ENCODE results near the gene POLR1A.

The POLR1A gene

GRCh38 chr2:86025976-86026743 lies 79.5 kb downstream of the POLR1A start:
- H3K4me2 ChIP-seq (ENCODE audit: low read depth, low read length, poor library complexity, severe bottlenecking), result no peak overlapping the region
- no peaks in the 10 kb centered on the region for H4K20me1 ChIP-seq (ENCODE audit: insufficient read depth, low read length, poor library complexity, severe bottlenecking)
- no peaks in the 10 kb centered on the region for H3F3A ChIP-seq (ENCODE audit: low read depth)
- H3K36me3 ChIP-seq (ENCODE audit: insufficient read depth, low read length), result peaks cover 56% of the 10 kb centered on the region; the same call in 1 of the 2 replicates
- no peaks in the 10 kb centered on the region for H3K4me1 ChIP-seq (ENCODE audit: insufficient read depth, low read length, poor library complexity, severe bottlenecking)
- H3K4me3 ChIP-seq (ENCODE audit: low read length, poor library complexity, severe bottlenecking), result no peak overlapping the region
- no peak overlapping the region for H2AFZ ChIP-seq (ENCODE audit: low read length)
- H3K9me2 ChIP-seq (replicated peaks; ENCODE audit: low read depth, low read length), result no peaks in the 10 kb centered on the region
- H3K9me3 ChIP-seq (ENCODE audit: insufficient read depth, low read depth, low read length), result no peaks in the 10 kb centered on the region
- H3K79me2 ChIP-seq (ENCODE audit: insufficient read depth, low read length), result no peaks in the 10 kb centered on the region
- H3K9ac ChIP-seq (ENCODE audit: low read depth, low read length, poor library complexity, severe bottlenecking), result no peak overlapping the region
- no peak for TF ChIP-seq CTCF (conservative IDR thresholded peaks at IDR 0.05; ENCODE audit: low read length)
- TF ChIP-seq EZH2phosphoT487 (IDR thresholded peaks at IDR 0.05; ENCODE audit: borderline replicate concordance), result no peak
- no peaks in the 10 kb centered on the region for H3K27me3 ChIP-seq (ENCODE audit: insufficient read depth, low read length, poor library complexity, severe bottlenecking)

GRCh38 chr2:86025229-86025820 lies 80.4 kb downstream of the POLR1A start:
- H3K9me2 ChIP-seq (replicated peaks; ENCODE audit: low read depth, low read length), result no peaks in the 10 kb centered on the region
- H3K4me3 ChIP-seq (ENCODE audit: low read length, poor library complexity, severe bottlenecking), result no peak overlapping the region
- peak; percentile 49 for TF ChIP-seq CTCF (conservative IDR thresholded peaks at IDR 0.05; ENCODE audit: low read length)
- TF ChIP-seq EZH2phosphoT487 (IDR thresholded peaks at IDR 0.05; ENCODE audit: borderline replicate concordance), result no peak
- no peaks in the 10 kb centered on the region for H3K27me3 ChIP-seq (ENCODE audit: insufficient read depth, low read length, poor library complexity, severe bottlenecking)
- H3K9me3 ChIP-seq (ENCODE audit: insufficient read depth, low read depth, low read length), result no peaks in the 10 kb centered on the region
- H2AFZ ChIP-seq (ENCODE audit: low read length), result no peak overlapping the region
- H3F3A ChIP-seq (ENCODE audit: low read depth), result no peaks in the 10 kb centered on the region
- H4K20me1 ChIP-seq (ENCODE audit: insufficient read depth, low read length, poor library complexity, severe bottlenecking), result no peaks in the 10 kb centered on the region
- H3K9ac ChIP-seq (ENCODE audit: low read depth, low read length, poor library complexity, severe bottlenecking), result no peak overlapping the region
- H3K4me2 ChIP-seq (ENCODE audit: low read depth, low read length, poor library complexity, severe bottlenecking), result no peak overlapping the region
- no peaks in the 10 kb centered on the region for H3K4me1 ChIP-seq (ENCODE audit: insufficient read depth, low read length, poor library complexity, severe bottlenecking)
- peaks cover 48% of the 10 kb centered on the region; the same call in 1 of the 2 replicates for H3K36me3 ChIP-seq (ENCODE audit: insufficient read depth, low read length)
- H3K79me2 ChIP-seq (ENCODE audit: insufficient read depth, low read length), result no peaks in the 10 kb centered on the region

GRCh38 chr2:86023366-86023712 lies 82.3 kb downstream of the POLR1A start:
- H3K4me2 ChIP-seq (ENCODE audit: low read depth, low read length, poor library complexity, severe bottlenecking), result no peak overlapping the region
- no peaks in the 10 kb centered on the region for H3F3A ChIP-seq (ENCODE audit: low read depth)
- H2AFZ ChIP-seq (ENCODE audit: low read length), result no peak overlapping the region
- H3K79me2 ChIP-seq (ENCODE audit: insufficient read depth, low read length), result no peaks in the 10 kb centered on the region
- no peak overlapping the region for H3K4me3 ChIP-seq (ENCODE audit: low read length, poor library complexity, severe bottlenecking)
- no peaks in the 10 kb centered on the region for H3K9me3 ChIP-seq (ENCODE audit: insufficient read depth, low read depth, low read length)
- H3K4me1 ChIP-seq (ENCODE audit: insufficient read depth, low read length, poor library complexity, severe bottlenecking), result no peaks in the 10 kb centered on the region
- peaks cover 30% of the 10 kb centered on the region; the same call in 1 of the 2 replicates for H3K36me3 ChIP-seq (ENCODE audit: insufficient read depth, low read length)
- H3K9me2 ChIP-seq (replicated peaks; ENCODE audit: low read depth, low read length), result no peaks in the 10 kb centered on the region
- no peaks in the 10 kb centered on the region for H4K20me1 ChIP-seq (ENCODE audit: insufficient read depth, low read length, poor library complexity, severe bottlenecking)
- no peaks in the 10 kb centered on the region for H3K27me3 ChIP-seq (ENCODE audit: insufficient read depth, low read length, poor library complexity, severe bottlenecking)
- no peak overlapping the region for H3K9ac ChIP-seq (ENCODE audit: low read depth, low read length, poor library complexity, severe bottlenecking)
- TF ChIP-seq EZH2phosphoT487 (IDR thresholded peaks at IDR 0.05; ENCODE audit: borderline replicate concordance) (no peak), CTCF (conservative IDR thresholded peaks at IDR 0.05; ENCODE audit: low read length) (no peak)

All from Loucy (cell line).